H1 (cell line): ENCODE data around the gene EXTL1. TPM values are rescaled to one million over a fixed set of nuclear protein-coding genes. Genes with fewer than 3 reads are reported as not detected.

ENCODE experiments used
- CTCF ChIA-PET: fragments of 300-600 bp; sonication (Branson Sonifier 250); formaldehyde crosslinking; loops from one replicate; lab custom pipeline; 2021; ENCODE audit not compliant: partially characterized antibody; lab: Charles Lee
- POLR2A ChIA-PET: fragments of 300-600 bp; sonication (Branson Sonifier 250); formaldehyde crosslinking; loops from one replicate; lab custom pipeline; 2021; ENCODE audit warnings: inconsistent platforms; ENCODE audit not compliant: partially characterized antibody; lab: Charles Lee
- DNase-seq, 2 experiments: peaks; one replicate each; pipeline versions ENCODE4 v3.0.0 to v3.0.0-alpha.2; 2010 to 2022; ENCODE audit warnings: low spot score in 2 of 2, low read depth in 1 of 2, mixed read lengths in 1 of 2
- FAIRE-seq: peaks from 2 replicates; lab custom pipeline; 2011; peaks lifted over from hg19 to GRCh38; lab: Jason Lieb, UNC
- H2AFZ ChIP-seq: 2 replicates; pipeline ENCODE4 v1.8.1; 2012; ENCODE audit warnings: low read length, inconsistent platforms
- H2AK5ac ChIP-seq: 2 replicates; pipeline ENCODE4 v1.6.1; 2013; ENCODE audit warnings: low read depth, low read length
- H2BK120ac ChIP-seq: replicated peaks from 2 replicates; pipeline ENCODE3; 2013; ENCODE audit warnings: low read depth, low read length, inconsistent platforms
- H2BK12ac ChIP-seq: 2 replicates; pipeline ENCODE4 v1.6.1; 2013; ENCODE audit warnings: low read depth, low read length
- H2BK15ac ChIP-seq: 2 replicates; pipeline ENCODE4 v1.6.1; 2013; ENCODE audit warnings: low read length
- H2BK20ac ChIP-seq: 2 replicates; pipeline ENCODE4 v1.6.1; 2013; ENCODE audit warnings: low read length
- H2BK5ac ChIP-seq: 2 replicates; pipeline ENCODE4 v1.6.1; 2013; ENCODE audit warnings: low read depth, low read length
- H3K14ac ChIP-seq: 2 replicates; pipeline ENCODE4 v1.6.1; 2013; ENCODE audit warnings: inconsistent platforms; ENCODE audit not compliant: insufficient read length
- H3K18ac ChIP-seq: 2 replicates; pipeline ENCODE4 v1.6.1; 2013; ENCODE audit warnings: low read length; ENCODE audit errors: extremely low read depth
- H3K23ac ChIP-seq: 2 replicates; pipeline ENCODE4 v1.6.1; 2013; ENCODE audit warnings: inconsistent platforms; ENCODE audit not compliant: insufficient read length
- H3K23me2 ChIP-seq: 2 replicates; pipeline ENCODE4 v1.6.1; 2013; ENCODE audit warnings: low read depth, low read length
- H3K27ac ChIP-seq: 2 replicates; pipeline ENCODE4 v1.6.1; 2011; ENCODE audit warnings: low read depth, low read length, inconsistent platforms
- H3K27me3 ChIP-seq, 4 experiments: replicated peaks in 1 of 4; 1 replicate in 1 of 4; 2 replicates in 3 of 4; pipeline versions ENCODE4 v1.6.1 to v1.8.1; 2011 to 2013; ENCODE audit warnings: low read length in 3 of 4, mild to moderate bottlenecking in 3 of 4, inconsistent platforms in 2 of 4, mixed read lengths in 2 of 4, moderate library complexity in 1 of 4; ENCODE audit not compliant: control insufficient read depth in 3 of 4, insufficient read depth in 3 of 4; ENCODE audit errors: extremely low read depth in 1 of 4
- H3K36me3 ChIP-seq, 4 experiments: 2 replicates each; pipeline versions ENCODE4 v1.6.1 to v1.8.1; 2011 to 2013; ENCODE audit warnings: mild to moderate bottlenecking in 4 of 4, low read length in 3 of 4, moderate library complexity in 2 of 4, control low read depth in 1 of 4, inconsistent platforms in 1 of 4; ENCODE audit not compliant: insufficient read depth in 4 of 4, control insufficient read depth in 2 of 4
- H3K4ac ChIP-seq: replicated peaks from 2 replicates; pipeline ENCODE3; 2013; ENCODE audit warnings: low read length, low read depth, mixed read lengths, inconsistent platforms; ENCODE audit not compliant: insufficient read length
- H3K4me1 ChIP-seq, 4 experiments: replicated peaks in 1 of 4; 1 replicate in 1 of 4; 2 replicates in 3 of 4; pipeline versions ENCODE4 v1.6.1 to v1.8.1; 2011 to 2013; ENCODE audit warnings: low read length in 3 of 4, inconsistent platforms in 2 of 4, mixed read lengths in 1 of 4; ENCODE audit not compliant: insufficient read depth in 4 of 4, control insufficient read depth in 3 of 4
- H3K4me2 ChIP-seq, 2 experiments: 2 replicates each; pipeline versions ENCODE4 v1.6.1 to v1.8.1; 2011 to 2013; ENCODE audit warnings: low read depth in 2 of 2, low read length in 2 of 2, control low read depth in 1 of 2, inconsistent platforms in 1 of 2, mild to moderate bottlenecking in 1 of 2; ENCODE audit not compliant: insufficient read depth in 1 of 2
- H3K4me3 ChIP-seq, 4 experiments: fragments of 200-600, 300-600 bp in 1 of 4; sonication (generic), shearing (Covaris generic), sonication (Bioruptor Twin) in 1 of 4; 2 replicates each; pipeline versions ENCODE4 v1.5.1 to v1.8.1; 2011 to 2016; ENCODE audit warnings: low read length in 4 of 4, low read depth in 3 of 4, control low read depth in 2 of 4, inconsistent platforms in 2 of 4, mild to moderate bottlenecking in 2 of 4, mixed read lengths in 1 of 4, moderate library complexity in 1 of 4; ENCODE audit not compliant: insufficient read depth in 2 of 4; ENCODE audit errors: extremely low read depth in 1 of 4
- H3K56ac ChIP-seq: replicated peaks from 2 replicates; pipeline ENCODE3; 2013; ENCODE audit warnings: low read depth, mild to moderate bottlenecking, mixed read lengths, low read length, inconsistent platforms; ENCODE audit not compliant: insufficient read length
- H3K79me1 ChIP-seq: 2 replicates; pipeline ENCODE4 v1.6.1; 2013; ENCODE audit warnings: low read depth, low read length, control low read depth
- H3K79me2 ChIP-seq, 2 experiments: 2 replicates each; pipeline versions ENCODE4 v1.6.1 to v1.8.1; 2012 to 2013; ENCODE audit warnings: low read length in 2 of 2, mild to moderate bottlenecking in 2 of 2, inconsistent platforms in 1 of 2; ENCODE audit not compliant: insufficient read depth in 2 of 2, control insufficient read depth in 1 of 2
- H3K9ac ChIP-seq, 4 experiments: replicated peaks in 1 of 4; 1 replicate in 1 of 4; 2 replicates in 3 of 4; pipeline versions ENCODE4 v1.6.1 to v1.8.1; 2011 to 2013; ENCODE audit warnings: low read depth in 3 of 4, low read length in 3 of 4, control low read depth in 2 of 4, mild to moderate bottlenecking in 2 of 4, moderate library complexity in 2 of 4, inconsistent platforms in 1 of 4; ENCODE audit errors: extremely low read depth in 1 of 4
- H3K9me3 ChIP-seq, 2 experiments: 2 replicates each; pipeline versions ENCODE4 v1.6.1 to v1.8.1; 2012 to 2013; ENCODE audit warnings: mild to moderate bottlenecking in 2 of 2, moderate library complexity in 2 of 2, control low read depth in 1 of 2, inconsistent platforms in 1 of 2, low read depth in 1 of 2, low read length in 1 of 2, mixed read lengths in 1 of 2; ENCODE audit not compliant: insufficient read depth in 2 of 2
- H4K20me1 ChIP-seq, 2 experiments: replicated peaks in 1 of 2; 2 replicates each; pipeline versions ENCODE3 to v1.8.1; 2011 to 2013; ENCODE audit warnings: inconsistent platforms in 2 of 2, low read length in 2 of 2, mild to moderate bottlenecking in 1 of 2; ENCODE audit not compliant: insufficient read depth in 2 of 2, control insufficient read depth in 1 of 2
- H4K5ac ChIP-seq: 2 replicates; pipeline ENCODE4 v1.6.1; 2013; ENCODE audit warnings: low read length, low read depth, mixed read lengths, inconsistent platforms; ENCODE audit not compliant: insufficient read length
- H4K8ac ChIP-seq: 2 replicates; pipeline ENCODE4 v1.8.0; 2013; ENCODE audit warnings: mild to moderate bottlenecking, moderate library complexity, low read length, inconsistent platforms; ENCODE audit not compliant: insufficient read depth; ENCODE audit errors: extremely low read depth
- H4K91ac ChIP-seq: replicated peaks from 2 replicates; pipeline ENCODE3; 2013; ENCODE audit warnings: low read length, mixed read lengths, inconsistent platforms; ENCODE audit not compliant: insufficient read length
- WGBS, 2 experiments: shearing (Covaris generic) in 1 of 2; methylation state at CpG; one replicate each; pipeline versions ENCODE4 v1.1.6 to v1.1.7; 2013 to 2015; ENCODE audit warnings: low lambda C conversion rate in 2 of 2, mixed read lengths in 2 of 2, inconsistent platforms in 1 of 2, low coverage in 1 of 2, missing lambda C conversion rate in 1 of 2; ENCODE audit not compliant: insufficient replicate concordance in 2 of 2, insufficient coverage in 1 of 2, insufficient read length in 1 of 2; ENCODE audit errors: extremely low coverage in 1 of 2, missing lambda C conversion rate in 1 of 2; 5-methylcytosine and 5-hydroxymethylcytosine counted together
- polyA plus RNA-seq, 7 experiments: library from polyadenylated mRNA; depleted of rRNA in 3 of 7; stranded (reverse) in 5 of 7; unstranded in 2 of 7; fragments of >200 nt in 5 of 7; fragments of 200-250 nt in 2 of 7; gene quantifications; 1 replicate in 5 of 7; 2 replicates in 1 of 7; 4 replicates in 1 of 7; pipeline versions ENCODE4 v1.2.1 to v1.2.3, GENCODE V29; 2011 to 2013; ENCODE audit warnings: missing spikeins in 2 of 7, mixed read lengths in 2 of 7
- total RNA-seq: library from RNA; stranded (reverse); fragmentation: NEBNext Ultra II Directional; extraction: Animal tissue kit (Norgen Biotek cat#: 25700); gene quantifications from 2 replicates; pipeline ENCODE4 v1.2.1, GENCODE V29; 2021

EXTL1 gene
- total and polyA plus RNA-seq, 2 of the 8 experiments (the other 6 are each of a cell fraction or from before 2014, with no cell fraction given) = 0.89 to 1.2 TPM

DNA sequence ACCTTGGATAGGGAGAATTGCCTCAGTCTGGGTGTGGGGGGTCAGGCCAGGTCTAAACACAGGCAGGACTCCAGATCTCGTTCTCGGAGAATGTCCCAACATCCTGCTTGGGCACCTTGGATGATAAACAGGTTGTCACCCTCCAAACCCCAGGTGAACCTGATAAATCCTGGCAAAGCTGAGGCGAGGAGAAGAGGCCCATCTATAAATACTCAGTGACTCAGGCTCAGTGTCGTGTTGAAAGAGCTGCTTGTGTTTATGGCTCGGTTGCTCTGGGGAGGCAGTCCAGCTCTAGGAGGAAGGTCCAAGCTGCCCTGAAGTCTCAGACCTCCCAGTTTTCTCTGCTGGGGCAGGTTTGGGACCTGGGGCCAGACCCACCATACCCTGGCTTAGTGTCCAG lies 61.6 kb downstream of the EXTL1 start:
- Histone ChIP-seq H3K4me2 (no peak overlapping the region), H2BK120ac (no peak overlapping the region), H3K14ac (no peak overlapping the region), H3K27ac (no peak overlapping the region), H3K4me1 (peaks cover 0 to 9% (median 6%) of the 10 kb centered on the region in 4 experiments; a peak in 4 of 7 replicates), H2AFZ (no peak overlapping the region), H2BK15ac (no peak overlapping the region), H3K23ac (no peak overlapping the region), H2BK20ac (no peak overlapping the region), H2BK12ac (no peak overlapping the region), H3K56ac (no peak overlapping the region), H3K9ac (no peak overlapping the region), H3K79me2 (no peaks in the 10 kb centered on the region), H3K36me3 (no peaks in the 10 kb centered on the region), H2AK5ac (no peak overlapping the region), H3K18ac (no peak overlapping the region), H3K27me3 (no peaks in the 10 kb centered on the region; a peak in 1 of 7 replicates), H3K4me3 (no peak overlapping the region), H4K20me1 (no peaks in the 10 kb centered on the region), H4K5ac (no peak overlapping the region), H3K79me1 (no peaks in the 10 kb centered on the region), H3K4ac (no peak overlapping the region), H3K9me3 (no peaks in the 10 kb centered on the region), H2BK5ac (no peak overlapping the region), H4K8ac (no peak overlapping the region), H3K23me2 (no peaks in the 10 kb centered on the region), H4K91ac (no peak overlapping the region)
- FAIRE-seq (no peak), DNase-seq (no peak)
- ChIA-PET CTCF (interaction anchor here (1.4 to 4.6 kb wide), 4 partner anchors 11 to 47 kb away, joined by 4 to 23 read pairs (median 8); no protein-coding TSS in a partner anchor), POLR2A (interaction anchor here (0.6 kb wide), 1 partner anchor 115 kb away, joined by 3 read pairs; no protein-coding TSS in a partner anchor)
- 75% methylated on average over 5 of the region's 5 CpGs; no CpG with 5 or more reads in 1 of the 2 experiments for WGBS, 2 experiments
